GM23338 (cell line): ENCODE results near the gene FUT6. TPM values are rescaled to one million over a fixed set of nuclear protein-coding genes. Genes with fewer than 3 reads are reported as not detected.

Source experiments
- ATAC-seq: fragments of 200-7000 bp; cut with Tn5 transposase; 3 replicates; pipeline ENCODE4 v1.9.1; 2020
- DNase-seq: peaks from one replicate; pipeline ENCODE4 v3.0.0-alpha.2; 2015; ENCODE audit warnings: low spot score
- H2AFZ ChIP-seq: fragments of 200-600 bp; sonication (generic); 2 replicates; pipeline ENCODE4 v1.8.0; 2016; ENCODE audit warnings: antibody characterized with exemption, mild to moderate bottlenecking, moderate library complexity
- H3F3A ChIP-seq: fragments of 200-600 bp; sonication (generic); replicated peaks from 2 replicates; pipeline ENCODE4 v1.8.0; 2017; ENCODE audit warnings: antibody characterized with exemption, mixed run types, low read depth
- H3K27ac ChIP-seq: fragments of 200-600 bp; sonication (generic); 2 replicates; pipeline ENCODE4 v1.6.1; 2016; ENCODE audit warnings: low read depth
- H3K27me3 ChIP-seq: fragments of 200-600 bp; sonication (generic); 2 replicates; pipeline ENCODE4 v1.8.0; 2016; ENCODE audit warnings: mild to moderate bottlenecking, mixed run types, moderate library complexity; ENCODE audit not compliant: insufficient read depth
- H3K36me3 ChIP-seq: fragments of 200-600 bp; sonication (generic); 2 replicates; pipeline ENCODE4 v1.8.0; 2016; ENCODE audit warnings: mild to moderate bottlenecking; ENCODE audit not compliant: insufficient read depth
- H3K4me1 ChIP-seq: fragments of 200-600 bp; sonication (generic); 2 replicates; pipeline ENCODE4 v1.8.0; 2016; ENCODE audit warnings: mild to moderate bottlenecking, moderate library complexity; ENCODE audit not compliant: insufficient read depth
- H3K4me2 ChIP-seq: fragments of 200-600 bp; sonication (generic); 2 replicates; pipeline ENCODE4 v1.7.1; 2017; ENCODE audit warnings: mixed run types
- H3K4me3 ChIP-seq: fragments of 200-600 bp; sonication (generic); 2 replicates; pipeline ENCODE4 v1.6.1; 2016; ENCODE audit warnings: mixed run types
- H3K79me2 ChIP-seq: fragments of 200-600 bp; sonication (generic); replicated peaks from 2 replicates; pipeline ENCODE4 v1.8.0; 2017; ENCODE audit warnings: mild to moderate bottlenecking; ENCODE audit not compliant: insufficient read depth
- H3K9me2 ChIP-seq: fragments of 200-600 bp; sonication (generic); 2 replicates; pipeline ENCODE4 v1.8.0; 2017; ENCODE audit not compliant: insufficient read depth
- H4K20me1 ChIP-seq: fragments of 200-600 bp; sonication (generic); replicated peaks from 2 replicates; pipeline ENCODE4 v1.8.0; 2017; ENCODE audit warnings: mild to moderate bottlenecking; ENCODE audit not compliant: insufficient read depth
- H3K27ac Mint-ChIP-seq: 2 replicates; pipeline ENCODE4 v1.8.0; 2020; ENCODE audit warnings: inconsistent platforms, mild to moderate bottlenecking, moderate library complexity, mixed read lengths
- H3K27me3 Mint-ChIP-seq: 3 replicates; pipeline ENCODE4 v1.8.0; 2022; ENCODE audit warnings: low read depth, mild to moderate bottlenecking, moderate library complexity, mixed read lengths, inconsistent platforms; ENCODE audit not compliant: insufficient read depth, poor library complexity
- H3K36me3 Mint-ChIP-seq: 3 replicates; pipeline ENCODE4 v1.8.0; 2021; ENCODE audit warnings: low read depth, mild to moderate bottlenecking, inconsistent platforms, moderate library complexity, mixed read lengths
- H3K4me1 Mint-ChIP-seq: 3 replicates; pipeline ENCODE4 v1.8.0; 2020; ENCODE audit warnings: mild to moderate bottlenecking, inconsistent platforms, mixed read lengths
- H3K4me3 Mint-ChIP-seq: 3 replicates; pipeline ENCODE4 v1.8.0; 2021; ENCODE audit warnings: moderate library complexity, mild to moderate bottlenecking, inconsistent platforms, mixed read lengths
- H3K9me3 Mint-ChIP-seq: 3 replicates; pipeline ENCODE4 v1.8.0; 2020; ENCODE audit warnings: moderate library complexity, mild to moderate bottlenecking, inconsistent platforms, mixed read lengths
- CREB1 ChIP-seq: fragments of 250-450 bp; sonication (Bioruptor Pico); IDR thresholded peaks from 2 replicates; pipeline ENCODE4 v1.5.0; 2020; ENCODE audit warnings: low read depth, mild to moderate bottlenecking, moderate library complexity
- EZH2 ChIP-seq: fragments of 200-600 bp; sonication (generic); IDR thresholded peaks from one replicate; pipeline ENCODE4 v1.8.0; 2017; ENCODE audit warnings: antibody characterized with exemption, mild to moderate bottlenecking, low read depth; ENCODE audit not compliant: unreplicated experiment
- EZH2phosphoT487 ChIP-seq: fragments of 200-600 bp; sonication (generic); IDR thresholded peaks from one replicate; pipeline ENCODE4 v1.8.1; 2018; ENCODE audit warnings: antibody characterized with exemption; ENCODE audit not compliant: unreplicated experiment
- JUNB ChIP-seq: IDR thresholded peaks from one replicate; pipeline ENCODE4 v1.6.1; 2016; ENCODE audit warnings: antibody characterized with exemption; ENCODE audit not compliant: unreplicated experiment
- NANOG ChIP-seq: IDR thresholded peaks from 2 replicates; pipeline ENCODE4 v1.6.1; 2016; ENCODE audit warnings: antibody characterized with exemption, borderline replicate concordance
- POLR2AphosphoS5 ChIP-seq: IDR thresholded peaks from 2 replicates; pipeline ENCODE4 v1.6.1; 2016; ENCODE audit warnings: antibody characterized with exemption, low read depth
- STAT1 ChIP-seq: IDR thresholded peaks from one replicate; pipeline ENCODE4 v1.6.1; 2016; ENCODE audit warnings: antibody characterized with exemption; ENCODE audit not compliant: unreplicated experiment
- ZNF114 ChIP-seq: fragments of 250-450 bp; sonication (Bioruptor Pico); IDR thresholded peaks from 2 replicates; pipeline ENCODE4 v1.5.0; 2020; ENCODE audit warnings: mild to moderate bottlenecking, moderate library complexity
- ZNF331 ChIP-seq: fragments of 250-450 bp; sonication (Bioruptor Pico); IDR thresholded peaks from 2 replicates; pipeline ENCODE4 v1.5.0; 2020; ENCODE audit warnings: low read depth, mild to moderate bottlenecking, moderate library complexity
- polyA plus RNA-seq: library from polyadenylated mRNA; unstranded; fragments of >200 nt; fragmentation: Nextera tagmentation; extraction: Ambion mirVana; gene quantifications from 2 replicates; pipeline ENCODE4 v1.2.1, GENCODE V29; 2016
- total RNA-seq: library from RNA; depleted of rRNA; stranded (reverse); fragments of >200 nt; shearing (Covaris generic); gene quantifications from 2 replicates; pipeline ENCODE4 v1.2.3, GENCODE V29; 2014
- TF ChIP-seq, protein P1 (sequence below): IDR thresholded peaks from one replicate; pipeline ENCODE4 v1.6.1; 2018; ENCODE audit warnings: antibody characterized with exemption; ENCODE audit not compliant: unreplicated experiment
- TF ChIP-seq, protein P2 (sequence below), 2 experiments: fragments of 200-600 bp in 1 of 2; sonication (generic) in 1 of 2; conservative IDR thresholded peaks; 2 replicates each; pipeline versions ENCODE4 v1.5.1 to v1.6.1; 2016 to 2017; ENCODE audit warnings: antibody characterized with exemption in 2 of 2, low read depth in 2 of 2, mild to moderate bottlenecking in 2 of 2, moderate library complexity in 1 of 2
- TF ChIP-seq, protein P3 (sequence below): IDR thresholded peaks from 2 replicates; pipeline ENCODE4 v1.6.1; 2016; ENCODE audit warnings: antibody characterized with exemption

Gene FUT6
- total and polyA plus RNA-seq, 2 experiments from 2014 or later = not detected

DNA sequence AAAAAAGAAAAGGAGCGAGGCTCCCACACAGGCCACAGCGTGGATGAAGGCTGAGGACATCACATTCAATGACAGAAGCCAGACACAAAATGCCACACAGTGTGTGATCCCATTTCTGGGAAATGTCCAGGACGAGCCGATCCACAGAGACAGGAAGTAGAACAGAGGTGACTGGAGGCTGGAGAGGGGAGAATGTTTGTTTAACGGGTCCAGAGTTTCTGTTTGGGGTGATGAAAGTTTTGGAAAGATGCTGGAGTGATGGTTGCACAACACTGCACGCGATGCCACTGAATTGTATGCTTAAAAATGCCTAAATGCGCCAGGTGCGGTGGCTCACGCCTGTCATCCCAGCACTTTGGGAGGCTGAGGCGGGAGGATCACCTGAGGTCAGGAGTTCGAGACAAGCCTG, 31.5 kb upstream of the FUT6 start (continued):
- TF ChIP-seq, protein P1, sequence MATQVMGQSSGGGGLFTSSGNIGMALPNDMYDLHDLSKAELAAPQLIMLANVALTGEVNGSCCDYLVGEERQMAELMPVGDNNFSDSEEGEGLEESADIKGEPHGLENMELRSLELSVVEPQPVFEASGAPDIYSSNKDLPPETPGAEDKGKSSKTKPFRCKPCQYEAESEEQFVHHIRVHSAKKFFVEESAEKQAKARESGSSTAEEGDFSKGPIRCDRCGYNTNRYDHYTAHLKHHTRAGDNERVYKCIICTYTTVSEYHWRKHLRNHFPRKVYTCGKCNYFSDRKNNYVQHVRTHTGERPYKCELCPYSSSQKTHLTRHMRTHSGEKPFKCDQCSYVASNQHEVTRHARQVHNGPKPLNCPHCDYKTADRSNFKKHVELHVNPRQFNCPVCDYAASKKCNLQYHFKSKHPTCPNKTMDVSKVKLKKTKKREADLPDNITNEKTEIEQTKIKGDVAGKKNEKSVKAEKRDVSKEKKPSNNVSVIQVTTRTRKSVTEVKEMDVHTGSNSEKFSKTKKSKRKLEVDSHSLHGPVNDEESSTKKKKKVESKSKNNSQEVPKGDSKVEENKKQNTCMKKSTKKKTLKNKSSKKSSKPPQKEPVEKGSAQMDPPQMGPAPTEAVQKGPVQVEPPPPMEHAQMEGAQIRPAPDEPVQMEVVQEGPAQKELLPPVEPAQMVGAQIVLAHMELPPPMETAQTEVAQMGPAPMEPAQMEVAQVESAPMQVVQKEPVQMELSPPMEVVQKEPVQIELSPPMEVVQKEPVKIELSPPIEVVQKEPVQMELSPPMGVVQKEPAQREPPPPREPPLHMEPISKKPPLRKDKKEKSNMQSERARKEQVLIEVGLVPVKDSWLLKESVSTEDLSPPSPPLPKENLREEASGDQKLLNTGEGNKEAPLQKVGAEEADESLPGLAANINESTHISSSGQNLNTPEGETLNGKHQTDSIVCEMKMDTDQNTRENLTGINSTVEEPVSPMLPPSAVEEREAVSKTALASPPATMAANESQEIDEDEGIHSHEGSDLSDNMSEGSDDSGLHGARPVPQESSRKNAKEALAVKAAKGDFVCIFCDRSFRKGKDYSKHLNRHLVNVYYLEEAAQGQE = no peak
- TF ChIP-seq ZNF114 = no peak
- TF ChIP-seq POLR2AphosphoS5 = no peak
- no peak for TF ChIP-seq STAT1
- no peak for TF ChIP-seq JUNB
- TF ChIP-seq NANOG = no peak
- no peak for TF ChIP-seq ZNF331
- no peak for TF ChIP-seq EZH2
- TF ChIP-seq, protein P2, sequence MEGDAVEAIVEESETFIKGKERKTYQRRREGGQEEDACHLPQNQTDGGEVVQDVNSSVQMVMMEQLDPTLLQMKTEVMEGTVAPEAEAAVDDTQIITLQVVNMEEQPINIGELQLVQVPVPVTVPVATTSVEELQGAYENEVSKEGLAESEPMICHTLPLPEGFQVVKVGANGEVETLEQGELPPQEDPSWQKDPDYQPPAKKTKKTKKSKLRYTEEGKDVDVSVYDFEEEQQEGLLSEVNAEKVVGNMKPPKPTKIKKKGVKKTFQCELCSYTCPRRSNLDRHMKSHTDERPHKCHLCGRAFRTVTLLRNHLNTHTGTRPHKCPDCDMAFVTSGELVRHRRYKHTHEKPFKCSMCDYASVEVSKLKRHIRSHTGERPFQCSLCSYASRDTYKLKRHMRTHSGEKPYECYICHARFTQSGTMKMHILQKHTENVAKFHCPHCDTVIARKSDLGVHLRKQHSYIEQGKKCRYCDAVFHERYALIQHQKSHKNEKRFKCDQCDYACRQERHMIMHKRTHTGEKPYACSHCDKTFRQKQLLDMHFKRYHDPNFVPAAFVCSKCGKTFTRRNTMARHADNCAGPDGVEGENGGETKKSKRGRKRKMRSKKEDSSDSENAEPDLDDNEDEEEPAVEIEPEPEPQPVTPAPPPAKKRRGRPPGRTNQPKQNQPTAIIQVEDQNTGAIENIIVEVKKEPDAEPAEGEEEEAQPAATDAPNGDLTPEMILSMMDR (conservative IDR thresholded peaks at IDR 0.05; ENCODE audit: low read depth in 2 of 2) = no peak
- TF ChIP-seq CREB1 (CRISPR knock-in tag) = no peak
- TF ChIP-seq EZH2phosphoT487 = no peak

DNA sequence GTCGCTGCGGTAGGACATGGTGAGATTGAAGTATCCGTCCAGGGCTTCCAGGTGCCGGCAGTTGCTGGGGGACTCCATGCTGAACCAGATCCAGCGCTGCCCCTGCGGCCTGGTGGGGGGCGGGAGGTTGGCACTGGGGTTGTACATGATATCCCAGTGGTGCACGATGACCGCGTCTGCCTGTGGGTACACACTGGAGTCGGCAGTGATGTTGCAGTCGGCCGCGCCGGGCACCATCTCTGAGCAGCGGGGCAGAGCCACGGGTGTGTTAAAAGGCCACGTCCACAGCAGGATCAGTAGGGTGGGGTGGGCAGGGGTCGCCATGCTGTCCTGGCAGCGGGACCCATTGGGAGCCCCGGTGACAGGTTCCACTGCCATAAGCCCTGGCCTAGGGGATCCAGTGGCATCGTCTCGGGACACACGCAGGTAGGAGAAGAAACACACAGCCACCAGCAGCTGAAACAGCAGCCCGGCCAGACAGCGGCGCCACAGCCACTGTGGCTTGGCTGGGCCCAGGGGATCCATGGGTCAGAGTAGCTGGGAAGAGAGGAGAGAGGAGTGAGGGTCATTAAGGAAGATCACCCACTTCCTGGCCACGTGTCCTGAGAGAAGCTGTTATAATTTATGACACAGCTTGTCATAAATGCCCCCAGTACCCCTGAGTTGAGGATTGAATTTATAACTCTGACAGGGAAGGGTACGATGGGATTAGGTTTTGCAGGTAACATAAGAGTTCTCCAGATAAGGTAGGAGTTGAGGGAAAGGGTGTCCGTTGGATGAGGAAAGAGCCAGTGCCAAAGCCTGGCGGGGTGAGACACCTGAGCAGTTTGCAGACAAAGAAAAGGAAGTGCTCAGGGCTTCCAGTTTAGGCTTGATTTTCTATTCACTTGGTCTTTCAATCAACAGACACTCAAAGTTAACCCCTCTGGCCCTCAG, 28.0 kb upstream of the FUT6 start:
- H3K36me3 ChIP-seq = no peaks in the 10 kb centered on the region
- H2AFZ ChIP-seq = no peak overlapping the region
- Mint-ChIP-seq H3K27me3 (peaks cover 13% of the 10 kb centered on the region), H3K4me1 (no peaks in the 10 kb centered on the region), H3K36me3 (no peaks in the 10 kb centered on the region; the same call in 2 of the 3 replicates), H3K27ac (no peak overlapping the region), H3K9me3 (peaks cover 3% of the 10 kb centered on the region; the same call in 1 of the 3 replicates), H3K4me3 (no peak overlapping the region)
- no peaks in the 10 kb centered on the region for H4K20me1 ChIP-seq
- H3K79me2 ChIP-seq = no peaks in the 10 kb centered on the region
- H3K27ac ChIP-seq = no peak overlapping the region
- no peak overlapping the region for H3K4me3 ChIP-seq
- H3K4me2 ChIP-seq = no peak overlapping the region
- TF ChIP-seq, protein P1 = no peak
- TF ChIP-seq CREB1 (CRISPR knock-in tag) (no peak), EZH2phosphoT487 (no peak), JUNB (no peak)
- TF ChIP-seq, protein P2 (conservative IDR thresholded peaks at IDR 0.05; ENCODE audit: low read depth in 2 of 2) = no peak; a peak in 1 of 4 replicates
- TF ChIP-seq, protein P3, sequence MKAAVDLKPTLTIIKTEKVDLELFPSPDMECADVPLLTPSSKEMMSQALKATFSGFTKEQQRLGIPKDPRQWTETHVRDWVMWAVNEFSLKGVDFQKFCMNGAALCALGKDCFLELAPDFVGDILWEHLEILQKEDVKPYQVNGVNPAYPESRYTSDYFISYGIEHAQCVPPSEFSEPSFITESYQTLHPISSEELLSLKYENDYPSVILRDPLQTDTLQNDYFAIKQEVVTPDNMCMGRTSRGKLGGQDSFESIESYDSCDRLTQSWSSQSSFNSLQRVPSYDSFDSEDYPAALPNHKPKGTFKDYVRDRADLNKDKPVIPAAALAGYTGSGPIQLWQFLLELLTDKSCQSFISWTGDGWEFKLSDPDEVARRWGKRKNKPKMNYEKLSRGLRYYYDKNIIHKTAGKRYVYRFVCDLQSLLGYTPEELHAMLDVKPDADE = no peak
- ATAC-seq = peak; percentile 49; the same call in 2 of the 3 replicates
- no peaks in the 10 kb centered on the region for H3F3A ChIP-seq
- no peak for DNase-seq
- no peaks in the 10 kb centered on the region for H3K9me2 ChIP-seq
- H3K27me3 ChIP-seq = no peaks in the 10 kb centered on the region
- no peaks in the 10 kb centered on the region for H3K4me1 ChIP-seq
